Cardiac muscle cell (in vitro differentiated cells and primary cell): ENCODE measurements around the gene TMEM187. TPM values are rescaled to one million over a fixed set of nuclear protein-coding genes. Genes with fewer than 3 reads are reported as not detected.

ENCODE experiments used
- DNase-seq, 2 donors: peaks; one replicate each; pipeline versions ENCODE4 v3.0.0 to v3.0.0-alpha.2; 2010 to 2017; ENCODE audit warnings: low read depth in 1 of 2, low spot score in 1 of 2
- H3K27ac ChIP-seq: fragments of 200-600 bp; sonication (generic); 2 replicates; pipeline ENCODE4 v1.5.1; 2016
- H3K27me3 ChIP-seq: fragments of 200-600 bp; sonication (generic); 2 replicates; pipeline ENCODE4 v1.6.0; 2016; ENCODE audit warnings: control low read depth
- H3K36me3 ChIP-seq: fragments of 200-600 bp; sonication (generic); 2 replicates; pipeline ENCODE4 v1.5.1; 2016; ENCODE audit warnings: control low read depth
- H3K4me1 ChIP-seq: fragments of 200-600 bp; sonication (generic); 2 replicates; pipeline ENCODE4 v1.8.1; 2017; ENCODE audit warnings: low read depth, mild to moderate bottlenecking, mixed run types
- H3K4me3 ChIP-seq: fragments of 200-600 bp; sonication (generic); 2 replicates; pipeline ENCODE4 v1.5.1; 2016; ENCODE audit warnings: mild to moderate bottlenecking
- H3K9me3 ChIP-seq: fragments of 200-600 bp; sonication (generic); 2 replicates; pipeline ENCODE4 v1.5.1; 2017; ENCODE audit warnings: low read depth, mild to moderate bottlenecking, control low read depth
- polyA plus RNA-seq: library from polyadenylated mRNA; unstranded; fragments of >200 nt; fragmentation: Nextera tagmentation; extraction: Ambion mirVana; gene quantifications from 2 replicates; pipeline ENCODE4 v1.2.1, GENCODE V29; 2016
- total RNA-seq: library from RNA; depleted of rRNA; stranded (reverse); fragments of >200 nt; gene quantifications from 2 replicates; pipeline ENCODE4 v1.2.3, GENCODE V29; 2016
- TF ChIP-seq, protein P1 (sequence below): IDR thresholded peaks from 2 replicates; pipeline ENCODE4 v1.5.1; 2012; ENCODE audit warnings: low read depth, mild to moderate bottlenecking, low read length

The TMEM187 gene
- total and polyA plus RNA-seq, 2 experiments from 2014 or later = 12.9 TPM

DNA sequence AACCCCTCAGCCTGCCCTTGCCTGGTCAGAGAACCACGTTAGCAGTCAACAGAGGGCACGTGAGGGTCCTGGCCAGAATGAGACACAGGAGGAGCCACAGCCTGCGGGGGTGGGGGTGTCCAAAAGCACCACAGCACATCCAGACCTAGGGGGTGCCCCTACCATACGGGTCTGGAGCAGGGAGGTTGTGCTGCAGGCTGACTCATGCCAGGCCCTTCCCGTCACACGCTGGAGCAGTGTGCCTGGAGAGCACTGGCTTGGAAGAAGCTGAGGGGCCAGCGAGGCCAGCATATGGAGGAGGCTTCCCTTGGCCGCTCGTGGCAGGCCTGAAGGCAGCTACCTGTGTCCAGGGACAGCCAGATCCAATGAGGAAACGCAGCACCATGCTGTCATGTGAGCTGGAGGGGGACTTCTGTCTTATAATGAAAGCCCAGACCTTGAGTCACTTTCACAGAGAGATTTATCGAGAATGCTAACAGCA lies 48.6 kb downstream of the TMEM187 start:
- DNase-seq = peak in 1 of 2 donors; percentile 64
- no peak overlapping the region for H3K4me3 ChIP-seq
- TF ChIP-seq, protein P1, sequence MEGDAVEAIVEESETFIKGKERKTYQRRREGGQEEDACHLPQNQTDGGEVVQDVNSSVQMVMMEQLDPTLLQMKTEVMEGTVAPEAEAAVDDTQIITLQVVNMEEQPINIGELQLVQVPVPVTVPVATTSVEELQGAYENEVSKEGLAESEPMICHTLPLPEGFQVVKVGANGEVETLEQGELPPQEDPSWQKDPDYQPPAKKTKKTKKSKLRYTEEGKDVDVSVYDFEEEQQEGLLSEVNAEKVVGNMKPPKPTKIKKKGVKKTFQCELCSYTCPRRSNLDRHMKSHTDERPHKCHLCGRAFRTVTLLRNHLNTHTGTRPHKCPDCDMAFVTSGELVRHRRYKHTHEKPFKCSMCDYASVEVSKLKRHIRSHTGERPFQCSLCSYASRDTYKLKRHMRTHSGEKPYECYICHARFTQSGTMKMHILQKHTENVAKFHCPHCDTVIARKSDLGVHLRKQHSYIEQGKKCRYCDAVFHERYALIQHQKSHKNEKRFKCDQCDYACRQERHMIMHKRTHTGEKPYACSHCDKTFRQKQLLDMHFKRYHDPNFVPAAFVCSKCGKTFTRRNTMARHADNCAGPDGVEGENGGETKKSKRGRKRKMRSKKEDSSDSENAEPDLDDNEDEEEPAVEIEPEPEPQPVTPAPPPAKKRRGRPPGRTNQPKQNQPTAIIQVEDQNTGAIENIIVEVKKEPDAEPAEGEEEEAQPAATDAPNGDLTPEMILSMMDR = no peak
- no peaks in the 10 kb centered on the region for H3K36me3 ChIP-seq
- no peaks in the 10 kb centered on the region for H3K9me3 ChIP-seq
- no peak overlapping the region for H3K27ac ChIP-seq
- no peaks in the 10 kb centered on the region for H3K27me3 ChIP-seq
- H3K4me1 ChIP-seq = peaks cover 39% of the 10 kb centered on the region

DNA sequence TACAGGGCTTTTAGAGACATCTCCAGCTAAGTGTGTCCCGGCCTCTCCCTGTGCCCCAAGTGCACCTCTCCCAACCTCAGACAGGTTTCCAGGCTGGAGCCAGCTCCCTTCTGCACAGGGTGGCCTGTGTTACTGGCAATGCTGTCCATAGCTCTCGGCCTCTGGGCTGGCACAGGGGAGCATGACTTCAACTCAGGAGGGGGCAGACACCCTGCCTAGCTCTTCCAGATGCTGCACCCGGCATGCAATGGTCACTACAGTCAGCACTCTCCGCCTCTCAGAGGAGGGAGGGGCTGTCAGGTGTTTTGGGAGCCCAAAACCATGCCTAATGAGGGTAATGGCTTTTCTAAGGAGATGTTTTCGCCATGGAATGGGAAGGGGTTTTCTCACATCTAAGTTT lies 49.6 kb downstream of the TMEM187 start:
- Histone ChIP-seq H3K4me1 (peaks cover 46% of the 10 kb centered on the region), H3K36me3 (no peaks in the 10 kb centered on the region), H3K9me3 (no peaks in the 10 kb centered on the region), H3K27ac (no peak overlapping the region), H3K27me3 (no peaks in the 10 kb centered on the region), H3K4me3 (no peak overlapping the region)
- DNase-seq = no peak
- TF ChIP-seq, protein P1 = no peak

DNA sequence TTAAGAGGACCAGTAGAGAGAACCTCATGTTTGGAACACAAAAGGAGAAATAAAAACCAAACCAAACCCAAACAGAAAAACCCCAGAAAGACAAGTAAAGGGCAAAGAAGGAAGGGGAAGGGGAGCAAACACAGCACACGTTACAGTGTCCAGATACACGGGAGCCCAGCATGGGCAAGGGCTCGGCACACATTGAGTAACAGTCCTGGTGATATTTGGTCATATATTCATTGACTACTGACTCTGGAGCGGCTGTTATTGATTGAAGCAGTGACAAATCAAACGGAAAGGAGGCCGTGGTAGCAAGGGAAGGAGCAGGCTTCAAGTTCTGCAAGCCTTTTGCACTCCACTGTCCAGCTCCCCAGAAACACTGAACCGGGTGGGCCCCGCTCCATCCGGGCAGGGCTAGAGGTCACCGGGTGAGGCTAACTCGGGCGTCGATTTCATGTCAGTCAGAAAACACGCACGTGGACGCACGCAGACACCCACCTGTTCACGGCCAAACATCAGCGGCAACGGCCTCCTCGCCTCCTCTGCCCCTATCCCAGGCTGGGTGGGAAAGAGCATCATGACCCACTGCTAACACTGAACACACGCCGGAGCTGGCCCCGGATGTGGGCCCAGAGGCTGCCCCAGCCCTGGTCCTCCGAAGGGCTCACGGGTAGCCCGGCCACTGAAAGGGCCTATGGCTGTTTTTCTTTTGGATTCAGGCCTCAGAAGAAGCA lies 50.9 kb downstream of the TMEM187 start:
- no peak for DNase-seq
- Histone ChIP-seq H3K4me1 (peaks cover 50% of the 10 kb centered on the region), H3K36me3 (no peaks in the 10 kb centered on the region), H3K4me3 (no peak overlapping the region), H3K27ac (peak overlapping the region; percentile 86), H3K9me3 (no peaks in the 10 kb centered on the region), H3K27me3 (no peaks in the 10 kb centered on the region)
- TF ChIP-seq, protein P1 = no peak

DNA sequence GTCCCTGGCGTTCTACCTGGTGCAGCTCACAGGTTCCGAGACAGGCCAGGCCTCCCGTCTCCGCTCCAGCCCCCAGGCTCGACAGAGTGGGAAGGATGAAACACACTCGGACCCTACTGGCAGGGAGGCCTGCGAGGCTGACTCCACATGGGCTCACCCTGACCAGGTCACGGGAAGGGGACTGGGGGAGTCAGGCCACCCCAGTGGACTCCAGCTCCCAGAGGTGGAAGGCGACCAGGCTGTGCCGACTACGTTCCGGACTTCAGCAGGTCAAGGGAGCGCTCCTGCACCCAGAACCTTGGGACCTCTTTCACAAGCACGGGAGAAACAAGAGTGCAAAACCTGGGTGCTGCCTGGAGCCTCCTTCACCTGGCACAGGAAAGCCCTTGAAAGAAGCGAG lies 51.7 kb downstream of the TMEM187 start:
- H3K36me3 ChIP-seq = no peaks in the 10 kb centered on the region
- H3K27me3 ChIP-seq = no peaks in the 10 kb centered on the region
- no peaks in the 10 kb centered on the region for H3K9me3 ChIP-seq
- no peak overlapping the region for H3K4me3 ChIP-seq
- H3K27ac ChIP-seq = peak overlapping the region; percentile 86
- peaks cover 50% of the 10 kb centered on the region for H3K4me1 ChIP-seq
- no peak for DNase-seq
- TF ChIP-seq, protein P1 = no peak

DNA sequence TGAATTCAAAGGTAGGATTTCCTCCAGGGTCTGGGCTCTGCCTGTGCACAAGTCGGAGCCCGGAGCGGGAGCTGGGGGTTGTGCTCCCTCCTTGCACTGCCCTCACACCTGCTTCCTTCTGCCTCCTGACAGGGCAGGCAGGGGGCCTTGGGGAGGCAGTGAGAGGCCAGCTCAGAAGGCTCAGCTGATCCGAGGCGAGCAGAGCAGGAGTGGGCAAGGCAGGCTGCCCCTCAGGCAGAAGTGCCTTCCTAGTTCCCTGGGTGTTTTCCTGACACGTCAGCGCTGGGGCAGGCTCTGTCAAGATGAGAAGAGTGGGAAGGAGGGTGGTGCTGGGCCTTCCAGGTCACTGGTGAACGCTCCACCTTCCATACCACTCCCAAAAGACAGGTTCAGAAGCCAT lies 52.7 kb downstream of the TMEM187 start:
- Histone ChIP-seq H3K27ac (peak overlapping the region; percentile 86), H3K4me3 (no peak overlapping the region), H3K36me3 (no peaks in the 10 kb centered on the region), H3K27me3 (no peaks in the 10 kb centered on the region), H3K4me1 (peaks cover 49% of the 10 kb centered on the region), H3K9me3 (no peaks in the 10 kb centered on the region)
- TF ChIP-seq, protein P1 = no peak
- peak in 1 of 2 donors; percentile 50 for DNase-seq
